ENCODE results near the gene DAZAP2.

DNA sequence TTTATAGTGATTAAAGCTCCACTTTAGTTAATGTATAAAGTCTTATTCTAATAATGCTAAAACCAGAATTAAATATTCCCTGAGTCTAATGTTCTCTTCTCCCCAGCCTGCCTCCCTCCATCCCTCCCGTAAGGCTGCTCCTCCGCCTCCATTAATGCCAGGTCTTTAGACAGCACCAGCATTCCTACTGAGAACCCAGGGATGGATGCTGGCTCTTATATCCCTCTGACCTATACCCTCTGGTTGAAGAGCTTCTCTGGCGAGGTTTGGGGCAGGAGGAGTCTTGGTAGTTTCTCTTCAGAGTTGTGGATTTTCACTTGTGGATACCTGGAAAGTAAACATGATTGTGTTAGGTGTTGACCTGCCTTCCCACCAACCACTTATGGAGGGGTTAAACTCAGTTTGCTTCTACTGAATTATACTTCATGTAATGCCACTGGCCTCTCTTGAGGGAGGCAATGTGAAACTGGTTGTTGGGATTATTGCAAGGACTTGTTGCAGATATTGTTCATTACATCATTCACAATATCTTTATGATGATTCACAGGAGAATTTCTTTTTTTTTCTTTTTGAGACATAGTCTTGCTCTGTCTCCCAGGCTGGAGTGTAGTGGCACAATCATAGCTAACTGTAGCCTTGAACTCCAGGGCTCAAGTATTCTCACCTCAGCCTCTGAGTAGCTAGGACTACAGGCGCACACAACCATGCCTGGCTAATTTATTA lies 42.7 kb downstream of the DAZAP2 start:
- no peak for TF ChIP-seq POLR2AphosphoS5 (IDR thresholded peaks at IDR 0.05)
- TF ChIP-seq, protein P1, sequence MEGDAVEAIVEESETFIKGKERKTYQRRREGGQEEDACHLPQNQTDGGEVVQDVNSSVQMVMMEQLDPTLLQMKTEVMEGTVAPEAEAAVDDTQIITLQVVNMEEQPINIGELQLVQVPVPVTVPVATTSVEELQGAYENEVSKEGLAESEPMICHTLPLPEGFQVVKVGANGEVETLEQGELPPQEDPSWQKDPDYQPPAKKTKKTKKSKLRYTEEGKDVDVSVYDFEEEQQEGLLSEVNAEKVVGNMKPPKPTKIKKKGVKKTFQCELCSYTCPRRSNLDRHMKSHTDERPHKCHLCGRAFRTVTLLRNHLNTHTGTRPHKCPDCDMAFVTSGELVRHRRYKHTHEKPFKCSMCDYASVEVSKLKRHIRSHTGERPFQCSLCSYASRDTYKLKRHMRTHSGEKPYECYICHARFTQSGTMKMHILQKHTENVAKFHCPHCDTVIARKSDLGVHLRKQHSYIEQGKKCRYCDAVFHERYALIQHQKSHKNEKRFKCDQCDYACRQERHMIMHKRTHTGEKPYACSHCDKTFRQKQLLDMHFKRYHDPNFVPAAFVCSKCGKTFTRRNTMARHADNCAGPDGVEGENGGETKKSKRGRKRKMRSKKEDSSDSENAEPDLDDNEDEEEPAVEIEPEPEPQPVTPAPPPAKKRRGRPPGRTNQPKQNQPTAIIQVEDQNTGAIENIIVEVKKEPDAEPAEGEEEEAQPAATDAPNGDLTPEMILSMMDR (IDR thresholded peaks at IDR 0.05): no peak

Measured in prostate gland (tissue), 2 donors.